Peyer's patch (tissue), 4 donors: ENCODE data around the gene DNAJC2. TPM values are rescaled to one million over a fixed set of nuclear protein-coding genes. Genes with fewer than 3 reads are reported as not detected.

Source experiments
- DNase-seq, 3 donors: peaks; one replicate each; pipeline ENCODE4 v3.0.0-alpha.2; 2017 to 2019
- H3K27ac ChIP-seq, 4 donors: fragments of 200-600 bp; sonication (generic); one replicate each; pipeline ENCODE4 v1.5.1; 2016 to 2019
- H3K27me3 ChIP-seq, 2 donors: fragments of 200-600 bp; sonication (generic); one replicate each; pipeline ENCODE4 v1.5.1; 2019
- H3K36me3 ChIP-seq, 3 donors: fragments of 200-600 bp; sonication (generic); one replicate each; pipeline ENCODE4 v1.5.1; 2016 to 2019
- H3K4me1 ChIP-seq, 4 donors: fragments of 200-600 bp; sonication (generic); one replicate each; pipeline ENCODE4 v1.5.1; 2016 to 2019
- H3K4me3 ChIP-seq, 4 donors: fragments of 200-600 bp; sonication (generic); 1 replicate in 3 of 4; 2 replicates in 1 of 4; pipeline ENCODE4 v1.5.1; 2016 to 2019; ENCODE audit warnings: mild to moderate bottlenecking in 1 of 4
- H3K9me3 ChIP-seq, 4 donors: fragments of 200-600 bp; sonication (generic); one replicate each; pipeline ENCODE4 v1.5.1; 2016 to 2019; ENCODE audit warnings: mild to moderate bottlenecking in 1 of 4
- POLR2A ChIP-seq, 2 donors: fragments of 450-650 bp; IDR thresholded peaks; one replicate each; pipeline ENCODE4 v1.5.1; 2017; ENCODE audit warnings: antibody characterized with exemption in 2 of 2, mild to moderate bottlenecking in 2 of 2, moderate library complexity in 2 of 2
- total RNA-seq, 4 donors: library from RNA; depleted of rRNA; stranded (reverse); fragments of >200 nt; gene quantifications; one replicate each; pipeline ENCODE4 v1.1.0, GENCODE V29; 2016
- TF ChIP-seq, protein P1 (sequence below), 6 experiments: fragments of 450-650 bp in 4 of 6; fragments of 200-600 bp in 2 of 6; sonication (generic) in 1 of 6; IDR thresholded peaks; one replicate each; pipeline ENCODE4 v1.5.1; 2017 to 2019; ENCODE audit warnings: antibody characterized with exemption in 6 of 6, mild to moderate bottlenecking in 3 of 6, moderate library complexity in 1 of 6

Gene DNAJC2
- total RNA-seq, 4 donors from 2014 or later: 14.7 to 52.0 (median 20.8) TPM

DNA sequence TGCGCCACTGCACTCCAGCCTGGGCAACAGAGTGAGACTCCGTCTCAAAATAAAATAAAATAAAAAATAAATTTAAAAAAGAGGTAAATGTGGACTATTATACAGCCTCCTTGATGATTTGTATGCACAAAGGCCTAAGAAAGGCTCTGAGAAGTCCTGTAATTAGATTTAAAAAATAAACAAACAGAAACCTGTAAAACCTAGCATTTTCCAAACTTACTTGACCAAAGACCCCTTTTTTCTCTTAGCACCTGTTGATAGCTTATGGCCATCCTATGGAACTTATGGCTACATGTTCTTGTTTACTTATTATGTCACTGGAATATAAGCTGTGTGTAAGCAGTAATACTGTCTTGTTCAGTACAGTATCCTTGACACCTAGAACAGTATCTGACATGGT, 5.7 kb downstream of the DNAJC2 start:
- peaks cover 0 to 14% (median 0%) of the 10 kb centered on the region in 4 donors for H3K4me1 ChIP-seq
- H3K9me3 ChIP-seq: no peaks in the 10 kb centered on the region
- peaks cover 0 to 72% (median 0%) of the 10 kb centered on the region in 3 donors for H3K36me3 ChIP-seq
- no peak for DNase-seq
- no peaks in the 10 kb centered on the region for H3K27me3 ChIP-seq
- no peak overlapping the region for H3K27ac ChIP-seq
- TF ChIP-seq, protein P1, sequence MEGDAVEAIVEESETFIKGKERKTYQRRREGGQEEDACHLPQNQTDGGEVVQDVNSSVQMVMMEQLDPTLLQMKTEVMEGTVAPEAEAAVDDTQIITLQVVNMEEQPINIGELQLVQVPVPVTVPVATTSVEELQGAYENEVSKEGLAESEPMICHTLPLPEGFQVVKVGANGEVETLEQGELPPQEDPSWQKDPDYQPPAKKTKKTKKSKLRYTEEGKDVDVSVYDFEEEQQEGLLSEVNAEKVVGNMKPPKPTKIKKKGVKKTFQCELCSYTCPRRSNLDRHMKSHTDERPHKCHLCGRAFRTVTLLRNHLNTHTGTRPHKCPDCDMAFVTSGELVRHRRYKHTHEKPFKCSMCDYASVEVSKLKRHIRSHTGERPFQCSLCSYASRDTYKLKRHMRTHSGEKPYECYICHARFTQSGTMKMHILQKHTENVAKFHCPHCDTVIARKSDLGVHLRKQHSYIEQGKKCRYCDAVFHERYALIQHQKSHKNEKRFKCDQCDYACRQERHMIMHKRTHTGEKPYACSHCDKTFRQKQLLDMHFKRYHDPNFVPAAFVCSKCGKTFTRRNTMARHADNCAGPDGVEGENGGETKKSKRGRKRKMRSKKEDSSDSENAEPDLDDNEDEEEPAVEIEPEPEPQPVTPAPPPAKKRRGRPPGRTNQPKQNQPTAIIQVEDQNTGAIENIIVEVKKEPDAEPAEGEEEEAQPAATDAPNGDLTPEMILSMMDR (IDR thresholded peaks at IDR 0.05): no peak
- no peak for TF ChIP-seq POLR2A (IDR thresholded peaks at IDR 0.05)
- H3K4me3 ChIP-seq: no peak overlapping the region

DNA sequence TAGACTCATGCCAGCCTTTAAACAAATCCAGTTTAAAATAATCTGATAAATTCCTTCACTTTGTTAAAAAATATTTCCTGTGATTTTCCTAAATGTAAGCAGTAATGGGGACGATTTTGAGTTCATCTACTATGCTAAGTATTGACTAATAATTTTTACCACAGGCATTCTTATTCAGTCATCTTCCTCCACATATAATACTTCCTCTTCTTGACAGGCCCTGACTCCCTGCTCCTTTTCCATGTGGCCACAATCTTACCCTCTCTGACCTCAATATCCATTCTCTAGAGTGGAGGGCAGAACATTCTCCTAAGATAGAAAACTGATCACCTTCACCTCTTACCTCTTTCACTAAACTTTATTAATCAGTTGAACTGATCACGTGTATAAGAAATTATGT, 7.8 kb downstream of the DNAJC2 start:
- Histone ChIP-seq H3K27ac (no peak overlapping the region), H3K27me3 (no peaks in the 10 kb centered on the region), H3K36me3 (peaks cover 0 to 83% (median 0%) of the 10 kb centered on the region in 3 donors)

DNA sequence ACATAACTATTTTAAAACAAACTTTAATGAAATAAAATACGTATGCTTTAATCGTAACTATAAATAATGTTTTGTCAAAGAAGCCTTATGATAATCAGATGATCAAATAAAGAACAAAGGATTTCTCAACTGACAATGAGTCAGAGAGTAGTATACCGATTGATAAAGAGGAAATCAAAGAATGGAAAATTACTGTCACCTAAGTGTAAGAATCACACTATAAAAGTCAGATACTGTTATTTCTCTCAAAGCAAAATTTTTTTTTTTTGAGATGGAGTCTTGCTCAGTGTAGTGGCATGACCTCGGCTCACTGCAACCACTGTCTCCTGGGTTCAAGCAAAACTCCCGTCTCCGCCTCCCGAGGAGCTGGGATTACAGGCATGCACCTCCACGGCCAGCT, 18.8 kb downstream of the DNAJC2 start:
- TF ChIP-seq, protein P1 (IDR thresholded peaks at IDR 0.05): no peak
- no peak for TF ChIP-seq POLR2A (IDR thresholded peaks at IDR 0.05)
- Histone ChIP-seq H3K4me1 (no peaks in the 10 kb centered on the region), H3K4me3 (no peak overlapping the region), H3K9me3 (no peaks in the 10 kb centered on the region), H3K36me3 (peaks cover 0 to 73% (median 0%) of the 10 kb centered on the region in 3 donors), H3K27me3 (no peaks in the 10 kb centered on the region), H3K27ac (no peak overlapping the region)
- DNase-seq: no peak

More for the DNA sequence above, 7.8 kb downstream of the DNAJC2 start:
- no peak overlapping the region for H3K4me3 ChIP-seq
- DNase-seq: no peak
- no peaks in the 10 kb centered on the region for H3K9me3 ChIP-seq
- H3K4me1 ChIP-seq: no peaks in the 10 kb centered on the region
- no peak for TF ChIP-seq POLR2A (IDR thresholded peaks at IDR 0.05)
- TF ChIP-seq, protein P1 (IDR thresholded peaks at IDR 0.05): no peak

DNA sequence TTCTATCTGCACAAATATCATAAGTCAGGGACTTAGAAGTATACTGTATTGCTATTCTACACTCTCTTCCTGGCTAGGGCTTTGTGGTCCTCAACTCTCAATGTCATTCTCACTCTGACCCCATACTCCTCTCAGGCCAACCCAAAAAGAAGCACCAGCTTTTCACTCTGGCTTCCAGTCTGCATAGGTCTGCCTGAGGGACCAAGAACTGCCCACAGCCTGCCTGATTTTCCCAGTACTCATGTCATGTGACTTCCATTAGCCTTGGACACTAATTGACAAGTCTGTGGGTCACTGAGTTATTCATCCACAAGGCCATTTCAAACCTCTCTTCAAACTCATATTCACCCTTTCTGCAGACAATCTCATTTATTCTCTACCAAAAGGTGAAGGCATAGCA, 27.6 kb downstream of the DNAJC2 start:
- H3K36me3 ChIP-seq: peaks cover 0 to 93% (median 0%) of the 10 kb centered on the region in 3 donors
- no peaks in the 10 kb centered on the region for H3K27me3 ChIP-seq
- no peak overlapping the region for H3K27ac ChIP-seq
- TF ChIP-seq, protein P1 (IDR thresholded peaks at IDR 0.05): no peak
- no peak for TF ChIP-seq POLR2A (IDR thresholded peaks at IDR 0.05)
- H3K4me1 ChIP-seq: no peaks in the 10 kb centered on the region
- DNase-seq: no peak
- no peak overlapping the region for H3K4me3 ChIP-seq
- H3K9me3 ChIP-seq: no peaks in the 10 kb centered on the region

DNA sequence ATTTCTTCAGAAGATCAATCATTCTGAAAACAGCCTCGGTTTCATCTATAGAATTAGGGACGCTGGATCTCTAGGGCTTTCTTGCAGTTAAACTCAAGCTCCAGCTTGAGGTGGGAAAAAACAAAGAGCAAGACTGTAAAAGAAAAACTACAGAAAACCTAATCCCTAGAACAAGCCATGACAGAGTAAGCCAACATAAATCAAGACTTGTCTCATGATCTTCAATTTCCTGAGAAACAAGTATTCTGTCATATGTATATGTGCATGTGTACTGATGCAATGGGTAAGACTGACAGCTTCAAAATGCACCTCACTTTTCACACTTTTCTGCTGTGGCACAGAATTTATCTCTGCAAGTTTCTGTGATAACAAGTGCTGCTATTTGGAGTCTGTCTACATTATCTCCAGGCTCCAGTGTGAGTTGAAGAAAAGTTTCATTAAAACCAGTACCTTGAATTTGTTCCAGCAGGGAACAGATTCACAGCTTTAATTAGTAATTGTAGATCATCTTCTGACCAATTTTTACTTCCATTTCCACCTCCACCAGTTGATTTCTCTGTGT, 28.1 kb downstream of the DNAJC2 start:
- peaks cover 0 to 95% (median 0%) of the 10 kb centered on the region in 3 donors for H3K36me3 ChIP-seq
- TF ChIP-seq, protein P1 (IDR thresholded peaks at IDR 0.05): no peak
- TF ChIP-seq POLR2A (IDR thresholded peaks at IDR 0.05): no peak
- no peak overlapping the region for H3K4me3 ChIP-seq
- H3K27ac ChIP-seq: no peak overlapping the region
- DNase-seq: no peak
- H3K9me3 ChIP-seq: no peaks in the 10 kb centered on the region
- H3K4me1 ChIP-seq: no peaks in the 10 kb centered on the region
- H3K27me3 ChIP-seq: no peaks in the 10 kb centered on the region
